Stomach (tissue), 9 donors: ENCODE data around the gene MAG. TPM values are rescaled to one million over a fixed set of nuclear protein-coding genes. Genes with fewer than 3 reads are reported as not detected.

ENCODE experiments used
- DNase-seq, 2 donors: peaks; one replicate each; pipeline versions ENCODE4 v3.0.0 to v3.0.0-alpha.2; 2013 to 2019
- H3K27ac ChIP-seq, 5 donors: fragments of 200-600 bp in 4 of 5; sonication (generic) in 4 of 5; one replicate each; pipeline ENCODE4 v1.5.1; 2013 to 2019; ENCODE audit warnings: mild to moderate bottlenecking in 1 of 5, moderate library complexity in 1 of 5
- H3K27me3 ChIP-seq, 3 donors: fragments of 200-600 bp; sonication (generic); one replicate each; pipeline ENCODE4 v1.5.1; 2017 to 2019; ENCODE audit warnings: mixed run types in 1 of 3
- H3K36me3 ChIP-seq, 4 donors: fragments of 200-600 bp; sonication (generic); 1 replicate in 3 of 4; 2 replicates in 1 of 4; pipeline ENCODE4 v1.5.1; 2016 to 2019
- H3K4me1 ChIP-seq, 4 donors: fragments of 200-600 bp; sonication (generic); one replicate each; pipeline ENCODE4 v1.5.1; 2016 to 2019
- H3K4me3 ChIP-seq, 4 donors: fragments of 200-600 bp; sonication (generic) in 3 of 4; one replicate each; pipeline ENCODE4 v1.5.1; 2016 to 2019; ENCODE audit warnings: mild to moderate bottlenecking in 1 of 4
- H3K9me3 ChIP-seq, 4 donors: fragments of 200-600 bp; sonication (generic); one replicate each; pipeline ENCODE4 v1.5.1; 2016 to 2019
- EP300 ChIP-seq: sonication (generic); formaldehyde crosslinking; IDR thresholded peaks from one replicate; pipeline ENCODE4 v1.6.1; 2017; ENCODE audit warnings: antibody characterized with exemption
- POLR2A ChIP-seq, 4 donors: fragments of 450-650 bp; IDR thresholded peaks; one replicate each; pipeline ENCODE4 v1.6.1; 2016; ENCODE audit warnings: antibody characterized with exemption in 4 of 4, control low read depth in 2 of 4, mild to moderate bottlenecking in 1 of 4, moderate library complexity in 1 of 4
- POLR2AphosphoS5 ChIP-seq, 3 donors: sonication (generic); formaldehyde crosslinking; IDR thresholded peaks; one replicate each; pipeline ENCODE4 v1.6.1; 2016; ENCODE audit warnings: antibody characterized with exemption in 3 of 3
- WGBS, 5 donors: extraction: QIAGEN DNeasy Blood & Tissue Kit in 3 of 5; methylation state at CpG; one replicate each; pipeline versions ENCODE4 v1.1.5 to v1.1.7; 2013 to 2018; 5-methylcytosine and 5-hydroxymethylcytosine counted together
- intact Hi-C: fragments of 100-400 bp; cut with DNase I; formaldehyde crosslinking; loops from one replicate; pipeline ENCODE4 v1.15.1; 2023; ENCODE audit warnings: low total_unique reads
- polyA plus RNA-seq, 3 donors: library from polyadenylated mRNA; stranded (reverse); fragments of 200-250 nt; gene quantifications; one replicate each; pipeline ENCODE4 v1.2.3, GENCODE V29; 2013
- total RNA-seq, 5 donors: library from RNA; depleted of rRNA; stranded (reverse); fragments of >200 nt; gene quantifications; one replicate each; pipeline versions ENCODE4 v1.1.0 to v1.2.3, GENCODE V29; 2014 to 2016
- TF ChIP-seq, protein P1 (sequence below), 7 experiments: fragments of 450-650 bp in 4 of 7; fragments of 200-600 bp in 3 of 7; sonication (generic) in 3 of 7; IDR thresholded peaks; one replicate each; pipeline ENCODE4 v1.5.1; 2016 to 2019; ENCODE audit warnings: antibody characterized with exemption in 7 of 7, control low read depth in 2 of 7, mild to moderate bottlenecking in 1 of 7
- donor health status: healthy with polysubstance abuse.
- donor health status: Bipolar disorder and iron deficiency.
- donor health status: healthy.

Gene MAG
- total and polyA plus RNA-seq, 8 donors = 0.05 to 5.5 (median 0.73) TPM; not detected in 5

DNA sequence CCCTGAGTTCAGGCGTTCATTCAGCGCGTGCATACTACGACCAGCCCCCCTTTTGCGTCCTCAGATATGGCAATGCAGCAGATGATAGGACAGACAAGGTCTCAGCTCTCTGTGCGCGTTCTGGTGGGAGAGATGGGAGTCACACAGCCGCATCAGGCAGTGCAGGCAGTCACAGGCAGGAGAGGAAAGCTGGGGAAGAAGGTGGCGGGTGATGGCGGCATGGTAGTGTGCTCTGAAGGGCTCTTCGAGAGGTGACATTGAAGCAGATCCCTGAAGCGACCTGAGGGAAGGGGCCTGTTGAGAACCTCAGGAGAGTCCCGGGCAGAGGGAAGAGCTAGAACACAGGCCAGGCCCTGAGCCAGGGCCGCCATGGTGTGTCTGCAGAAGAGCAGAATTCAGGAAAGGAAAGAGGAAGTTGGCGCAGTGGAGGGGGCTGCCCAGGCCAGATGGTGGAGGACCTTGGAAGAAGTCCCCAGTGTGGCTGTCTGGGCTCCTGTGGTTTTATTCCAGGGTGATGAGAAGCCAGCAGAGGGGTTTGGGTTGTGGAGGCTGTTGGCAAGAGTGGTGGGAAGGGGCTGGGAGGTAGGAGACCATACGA lies 19.7 kb upstream of the MAG start:
- Histone ChIP-seq H3K27me3 (no peaks in the 10 kb centered on the region), H3K27ac (no peak overlapping the region), H3K9me3 (no peaks in the 10 kb centered on the region), H3K4me3 (no peak overlapping the region), H3K4me1 (peaks cover 7 to 40% (median 26%) of the 10 kb centered on the region in 4 donors), H3K36me3 (peaks cover 46 to 72% (median 72%) of the 10 kb centered on the region in 4 donors)
- TF ChIP-seq, protein P1, sequence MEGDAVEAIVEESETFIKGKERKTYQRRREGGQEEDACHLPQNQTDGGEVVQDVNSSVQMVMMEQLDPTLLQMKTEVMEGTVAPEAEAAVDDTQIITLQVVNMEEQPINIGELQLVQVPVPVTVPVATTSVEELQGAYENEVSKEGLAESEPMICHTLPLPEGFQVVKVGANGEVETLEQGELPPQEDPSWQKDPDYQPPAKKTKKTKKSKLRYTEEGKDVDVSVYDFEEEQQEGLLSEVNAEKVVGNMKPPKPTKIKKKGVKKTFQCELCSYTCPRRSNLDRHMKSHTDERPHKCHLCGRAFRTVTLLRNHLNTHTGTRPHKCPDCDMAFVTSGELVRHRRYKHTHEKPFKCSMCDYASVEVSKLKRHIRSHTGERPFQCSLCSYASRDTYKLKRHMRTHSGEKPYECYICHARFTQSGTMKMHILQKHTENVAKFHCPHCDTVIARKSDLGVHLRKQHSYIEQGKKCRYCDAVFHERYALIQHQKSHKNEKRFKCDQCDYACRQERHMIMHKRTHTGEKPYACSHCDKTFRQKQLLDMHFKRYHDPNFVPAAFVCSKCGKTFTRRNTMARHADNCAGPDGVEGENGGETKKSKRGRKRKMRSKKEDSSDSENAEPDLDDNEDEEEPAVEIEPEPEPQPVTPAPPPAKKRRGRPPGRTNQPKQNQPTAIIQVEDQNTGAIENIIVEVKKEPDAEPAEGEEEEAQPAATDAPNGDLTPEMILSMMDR (IDR thresholded peaks at IDR 0.05) = no peak
- TF ChIP-seq POLR2A (IDR thresholded peaks at IDR 0.05) (no peak), EP300 (no peak), POLR2AphosphoS5 (IDR thresholded peaks at IDR 0.05) (no peak)
- DNase-seq = no peak
- WGBS, 5 donors = 85 to 92% (median 88%) methylated on average over 16 of the region's 16 CpGs
- intact Hi-C loops = no loop called here

- DNase-seq = no peak
- Histone ChIP-seq H3K27ac (peak overlapping the region in 1 of 5 donors; percentile 2), H3K27me3 (no peaks in the 10 kb centered on the region), H3K36me3 (peaks cover 49 to 81% (median 80%) of the 10 kb centered on the region in 4 donors), H3K4me3 (no peak overlapping the region), H3K4me1 (peaks cover 7 to 35% (median 21%) of the 10 kb centered on the region in 4 donors), H3K9me3 (no peaks in the 10 kb centered on the region)
- intact Hi-C loops = no loop called here
- TF ChIP-seq POLR2A (IDR thresholded peaks at IDR 0.05) (no peak), POLR2AphosphoS5 (IDR thresholded peaks at IDR 0.05) (no peak), EP300 (no peak)
- TF ChIP-seq, protein P1 (IDR thresholded peaks at IDR 0.05) = no peak
- 80 to 88% (median 84%) methylated on average over 10 of the region's 10 CpGs for WGBS, 5 donors
Observed at GRCh38 chr19:35272954-35273649, 18.9 kb upstream of the MAG start.

DNA sequence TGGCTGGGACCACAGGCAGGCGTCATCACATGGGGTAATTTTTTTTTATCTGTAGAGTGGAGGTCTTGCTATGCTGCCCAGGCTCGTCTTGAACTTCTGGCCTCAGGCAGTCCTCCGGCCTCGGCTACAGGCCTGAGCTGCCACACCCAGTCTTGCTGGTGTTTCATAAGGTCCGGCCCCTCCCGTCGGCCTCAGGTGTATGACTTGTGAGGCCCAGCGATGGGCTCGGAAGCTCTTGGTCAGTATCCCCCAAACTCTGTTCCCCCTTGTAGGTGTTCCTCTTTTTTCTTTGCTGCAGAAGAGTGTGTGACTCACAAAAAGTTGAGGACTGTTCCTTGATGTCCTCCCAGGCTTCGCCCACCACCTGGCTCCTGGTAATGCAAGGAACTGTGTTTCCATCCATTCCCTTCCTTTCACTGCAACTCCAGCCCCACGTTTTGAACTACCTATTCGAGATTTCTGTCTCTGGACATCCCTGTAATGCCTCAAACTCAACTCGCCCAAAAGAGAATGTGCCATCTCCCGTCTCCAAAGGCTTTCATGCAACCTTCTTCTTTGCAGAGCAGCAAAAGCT lies 18.2 kb upstream of the MAG start:
- Histone ChIP-seq H3K27ac (no peak overlapping the region), H3K36me3 (peaks cover 55 to 88% (median 87%) of the 10 kb centered on the region in 4 donors), H3K27me3 (no peaks in the 10 kb centered on the region), H3K4me3 (no peak overlapping the region), H3K4me1 (peaks cover 7 to 35% (median 21%) of the 10 kb centered on the region in 4 donors), H3K9me3 (no peaks in the 10 kb centered on the region)
- TF ChIP-seq POLR2AphosphoS5 (IDR thresholded peaks at IDR 0.05) (no peak), POLR2A (IDR thresholded peaks at IDR 0.05) (no peak), EP300 (no peak)
- TF ChIP-seq, protein P1 (IDR thresholded peaks at IDR 0.05) = no peak
- intact Hi-C loops = no loop called here
- no peak for DNase-seq
- 60 to 78% (median 72%) methylated on average over 13 to 14 of the region's 14 CpGs for WGBS, 5 donors

GRCh38 chr19:35274323-35274722 lies 17.6 kb upstream of the MAG start:
- no peaks in the 10 kb centered on the region for H3K27me3 ChIP-seq
- H3K36me3 ChIP-seq = peaks cover 61 to 93% (median 93%) of the 10 kb centered on the region in 4 donors
- H3K27ac ChIP-seq = no peak overlapping the region
- DNase-seq = no peak
- TF ChIP-seq EP300 (no peak), POLR2AphosphoS5 (IDR thresholded peaks at IDR 0.05) (no peak), POLR2A (IDR thresholded peaks at IDR 0.05) (no peak)
- TF ChIP-seq, protein P1 (IDR thresholded peaks at IDR 0.05) = no peak
- no peaks in the 10 kb centered on the region for H3K9me3 ChIP-seq
- intact Hi-C loops = no loop called here
- peaks cover 7 to 35% (median 21%) of the 10 kb centered on the region in 4 donors for H3K4me1 ChIP-seq
- H3K4me3 ChIP-seq = no peak overlapping the region
- 75 to 85% (median 80%) methylated on average over 5 of the region's 5 CpGs for WGBS, 5 donors
